K562 (cell line): Measurements from ENCODE around the gene SLC6A9. TPM values are rescaled to one million over a fixed set of nuclear protein-coding genes. Genes with fewer than 3 reads are reported as not detected.

Experiments
- ATAC-seq: fragments of 200-7000 bp; cut with Tn5 transposase; 3 replicates; pipeline ENCODE4 v1.9.1; 2020; ENCODE audit warnings: moderate library complexity
- BruUV-seq: library from RNA; stranded (reverse); fragments of 400-500 nt; replicated peaks from 2 replicates; lab custom pipeline; 2021; lab: Mats Ljungman, UMichigan
- CTCF ChIA-PET: fragments of 300-600 bp; formaldehyde crosslinking; extraction: SDS; loops from one replicate; lab custom pipeline; 2021; ENCODE audit warnings: low intra/inter-chr PET ratio; lab: Yijun Ruan, JAX
- POLR2A ChIA-PET: fragments of 300-600, 350-650 bp; sonication (Branson Sonifier 250); formaldehyde crosslinking; extraction: SDS; loops from one replicate; lab custom pipeline; 2021; ENCODE audit warnings: antibody characterized with exemption, inconsistent platforms; lab: Yijun Ruan, JAX
- DNase-seq, 4 experiments: peaks; one replicate each; pipeline versions ENCODE4 v3.0.0 to v3.0.0-alpha.2; 2011 to 2018; ENCODE audit warnings: low spot score in 3 of 4, mixed read lengths in 3 of 4; ENCODE audit errors: extremely low read depth in 1 of 4
- FAIRE-seq: peaks from 2 replicates; lab custom pipeline; 2011; peaks lifted over from hg19 to GRCh38; lab: Jason Lieb, UNC
- H2AFZ ChIP-seq: 2 replicates; pipeline ENCODE4 v1.6.0; 2011; ENCODE audit warnings: low read depth, low read length, control low read depth, inconsistent platforms
- H3K27ac ChIP-seq: fragments of 200-600 bp; 3 replicates; pipeline ENCODE4 v1.8.0; 2011; ENCODE audit warnings: low read depth, mild to moderate bottlenecking, control low read depth, inconsistent platforms, low read length, moderate library complexity, mixed read lengths; ENCODE audit errors: extremely low read depth
- H3K27me3 ChIP-seq, 2 experiments: fragments of 300-600 bp in 1 of 2; 2 replicates in 1 of 2; 3 replicates in 1 of 2; pipeline versions ENCODE4 v1.6.0 to v1.8.0; 2011; ENCODE audit warnings: inconsistent platforms in 2 of 2, low read length in 2 of 2, mild to moderate bottlenecking in 1 of 2, mixed read lengths in 1 of 2, moderate library complexity in 1 of 2; ENCODE audit not compliant: control insufficient read depth in 2 of 2, insufficient read depth in 2 of 2
- H3K36me3 ChIP-seq: fragments of 300-600 bp; 3 replicates; pipeline ENCODE4 v1.8.0; 2011; ENCODE audit warnings: mild to moderate bottlenecking, low read length, inconsistent platforms; ENCODE audit not compliant: control insufficient read depth, insufficient read depth
- H3K4me1 ChIP-seq, 2 experiments: fragments of 200-600 bp in 1 of 2; replicated peaks in 1 of 2; 2 replicates in 1 of 2; 3 replicates in 1 of 2; pipeline versions ENCODE4 v1.5.1 to v1.8.0; 2011; ENCODE audit warnings: inconsistent platforms in 2 of 2, low read length in 2 of 2, mild to moderate bottlenecking in 1 of 2, mixed read lengths in 1 of 2, moderate library complexity in 1 of 2; ENCODE audit not compliant: control insufficient read depth in 2 of 2, insufficient read depth in 2 of 2
- H3K4me2 ChIP-seq: 2 replicates; pipeline ENCODE4 v1.6.1; 2011; ENCODE audit warnings: low read length, control low read depth, inconsistent platforms, mixed read lengths; ENCODE audit not compliant: insufficient read depth
- H3K4me3 ChIP-seq: fragments of 200-600 bp; sonication (generic), shearing (Covaris generic); 2 replicates; pipeline ENCODE4 v1.5.1; 2016; ENCODE audit warnings: control low read depth, inconsistent platforms
- H3K79me2 ChIP-seq: fragments of 200-600 bp; 3 replicates; pipeline ENCODE4 v1.8.0; 2011; ENCODE audit warnings: low read length, inconsistent platforms; ENCODE audit not compliant: control insufficient read depth, insufficient read depth
- H3K9ac ChIP-seq, 2 experiments: 2 replicates each; pipeline versions ENCODE4 v1.6.0 to v1.6.1; 2011; ENCODE audit warnings: low read depth in 2 of 2, low read length in 2 of 2, control low read depth in 1 of 2, inconsistent platforms in 1 of 2, mild to moderate bottlenecking in 1 of 2, mixed read lengths in 1 of 2; ENCODE audit not compliant: insufficient read depth in 1 of 2
- H3K9me1 ChIP-seq: one replicate; pipeline ENCODE4 v1.6.0; 2011; ENCODE audit warnings: inconsistent platforms, mild to moderate bottlenecking, low read length, moderate library complexity; ENCODE audit not compliant: control insufficient read depth, insufficient read depth
- H3K9me3 ChIP-seq: replicated peaks from 2 replicates; pipeline ENCODE4 v1.5.1; 2011; ENCODE audit warnings: low read depth, low read length, inconsistent platforms; ENCODE audit not compliant: control insufficient read depth, insufficient read depth
- H4K20me1 ChIP-seq: replicated peaks from 2 replicates; pipeline ENCODE4 v1.6.1; 2011; ENCODE audit warnings: low read length, inconsistent platforms, mixed read lengths; ENCODE audit not compliant: control insufficient read depth, insufficient read depth
- BDP1 ChIP-seq: IDR thresholded peaks from 3 replicates; pipeline ENCODE4 v1.6.1; 2011; ENCODE audit not compliant: insufficient read length, insufficient read depth
- FOXJ2 ChIP-seq: fragments of 200-800 bp; sonication (Bioruptor generic); IDR thresholded peaks from 2 replicates; pipeline ENCODE4 v1.6.1; 2016; ENCODE audit warnings: missing genetic modification characterization, missing compliant biosample characterization
- GTF3C2 ChIP-seq: IDR thresholded peaks from 3 replicates; pipeline ENCODE4 v1.6.1; 2011; ENCODE audit warnings: borderline replicate concordance, mild to moderate bottlenecking, moderate library complexity; ENCODE audit not compliant: insufficient read length; ENCODE audit errors: extremely low read depth
- MAFK ChIP-seq: IDR thresholded peaks from 2 replicates; pipeline ENCODE4 v1.6.1; 2011; ENCODE audit warnings: low read length, improper control_type of control experiment
- NCOA2 ChIP-seq, 2 experiments: fragments of 450-650 bp; IDR thresholded peaks; 2 replicates each; pipeline ENCODE4 v1.6.1; 2018; ENCODE audit warnings: mild to moderate bottlenecking in 2 of 2, moderate library complexity in 1 of 2; ENCODE audit not compliant: partially characterized antibody in 2 of 2
- NR3C1 ChIP-seq: sonication (generic); formaldehyde crosslinking; IDR thresholded peaks from 2 replicates; pipeline ENCODE4 v1.8.1; 2022; ENCODE audit warnings: missing genetic modification reagents
- POU5F1 ChIP-seq: fragments of 150-350 bp; IDR thresholded peaks from 2 replicates; pipeline ENCODE4 v1.6.1; 2014; ENCODE audit warnings: borderline replicate concordance, low read length, low read depth, mild to moderate bottlenecking; ENCODE audit not compliant: partially characterized antibody
- RBM22 ChIP-seq: fragments of 200-400 bp; formaldehyde crosslinking; IDR thresholded peaks from 2 replicates; pipeline ENCODE4 v1.6.1; 2018; ENCODE audit warnings: low read length, low read depth; ENCODE audit not compliant: poor library complexity, severe bottlenecking
- SMAD3 ChIP-seq: fragments of 450-650 bp; formaldehyde crosslinking; conservative IDR thresholded peaks from 2 replicates; pipeline ENCODE4 v1.4.0; 2020; ENCODE audit warnings: mild to moderate bottlenecking
- TEAD2 ChIP-seq: fragments of 450-650 bp; IDR thresholded peaks from 2 replicates; pipeline ENCODE4 v1.6.1; 2016; ENCODE audit warnings: missing genetic modification characterization, control low read depth, missing compliant biosample characterization
- THRB ChIP-seq: fragments of 450-650 bp; formaldehyde crosslinking; conservative IDR thresholded peaks from 2 replicates; pipeline ENCODE4 v1.4.0; 2022; ENCODE audit warnings: mild to moderate bottlenecking, missing genetic modification characterization
- ZNF445 ChIP-seq: fragments of 250-450 bp; sonication (Bioruptor Pico); IDR thresholded peaks from 2 replicates; pipeline ENCODE4 v1.4.0; 2020; ENCODE audit warnings: low read depth, mild to moderate bottlenecking, moderate library complexity
- ZNF57 ChIP-seq: fragments of 450-650 bp; formaldehyde crosslinking; IDR thresholded peaks from 2 replicates; pipeline ENCODE4 v1.4.0; 2020; ENCODE audit warnings: mild to moderate bottlenecking, moderate library complexity
- ZNF695 ChIP-seq: fragments of 450-650 bp; formaldehyde crosslinking; IDR thresholded peaks from 2 replicates; pipeline ENCODE4 v1.4.0; 2020; ENCODE audit warnings: mild to moderate bottlenecking, moderate library complexity
- ZNF79 ChIP-seq: fragments of 250-450 bp; sonication (Bioruptor Pico); IDR thresholded peaks from 2 replicates; pipeline ENCODE4 v1.4.0; 2020; ENCODE audit warnings: low read depth, mild to moderate bottlenecking, moderate library complexity
- WGBS: fragments of 100-300 bp; shearing (Covaris generic); methylation state at CpG from one replicate; pipeline ENCODE4 v1.1.6; 2016; ENCODE audit warnings: low coverage, mixed read lengths; ENCODE audit not compliant: insufficient coverage; ENCODE audit errors: missing lambda C conversion rate; 5-methylcytosine and 5-hydroxymethylcytosine counted together
- in situ Hi-C: fragments of 300-500 bp; cut with MboI; formaldehyde crosslinking; loops from 4 replicates; pipeline ENCODE4 v1.15.0; 2018; ENCODE audit warnings: inconsistent platforms, mixed read lengths
- intact Hi-C: fragments of 100-400 bp; cut with micrococcal nuclease; formaldehyde crosslinking; loops from 2 replicates; pipeline ENCODE4 v1.14.2; 2022
- polyA plus RNA-seq, 8 experiments: library from polyadenylated mRNA; depleted of rRNA in 4 of 8; stranded (reverse) in 5 of 8; unstranded in 3 of 8; fragments of >200 nt; fragmentation: Nextera tagmentation in 2 of 8; fragmentation: Illumina TruSeq in 1 of 8; extraction: Ambion mirVana in 2 of 8; extraction: Trizol in 1 of 8; gene quantifications; 2 replicates each; pipeline versions ENCODE4 v1.2.1 to v1.2.3, GENCODE V29; 2011 to 2014; ENCODE audit warnings: inconsistent platforms in 1 of 8, missing spikeins in 1 of 8
- total RNA-seq, 7 experiments: library from RNA; depleted of rRNA in 6 of 7; stranded (reverse); fragments of >200 nt in 6 of 7; fragmentation: Illumina TruSeq in 2 of 7; extraction: Trizol in 2 of 7; gene quantifications; 2 replicates each; pipeline versions ENCODE4 v1.2.1 to v1.2.3, GENCODE V29; 2011 to 2021; ENCODE audit warnings: low replicate concordance in 1 of 7
- TF ChIP-seq, protein P1 (sequence below): fragments of 450-650 bp; IDR thresholded peaks from 2 replicates; pipeline ENCODE4 v1.6.1; 2016; ENCODE audit warnings: antibody characterized with exemption
- TF ChIP-seq, protein P2 (sequence below): fragments of 450-650 bp; formaldehyde crosslinking; IDR thresholded peaks from 2 replicates; pipeline ENCODE4 v1.4.0; 2020; ENCODE audit warnings: mild to moderate bottlenecking

SLC6A9 gene
- total and polyA plus RNA-seq, 9 of the 15 experiments (the other 6 are each of a cell fraction or from before 2014, with no cell fraction given), result 0.17 to 18.7 (median 2.9) TPM

- H2AFZ ChIP-seq, result no peak overlapping the region
- WGBS, result 64% methylated on average over 7 of the region's 7 CpGs
- H3K4me1 ChIP-seq, result peaks cover 15 to 66% of the 10 kb centered on the region in 2 experiments; a peak in 4 of 5 replicates
- no TSS peak for BruUV-seq
- ChIA-PET POLR2A (interaction anchor here (0.6 to 1.8 kb wide), 4 partner anchors 11 to 786 kb away, joined by 3 to 7 read pairs (median 3); no protein-coding TSS in a partner anchor), CTCF (interaction anchor here (2.1 kb wide), 2 partner anchors 42 to 54 kb away, joined by 9 to 21 read pairs; no protein-coding TSS in a partner anchor)
- peaks cover 5% of the 10 kb centered on the region for H3K9me1 ChIP-seq
- H3K9ac ChIP-seq, result no peak overlapping the region
- in situ Hi-C loops, result no loop called here
- no peaks in the 10 kb centered on the region for H3K36me3 ChIP-seq
- DNase-seq, result no peak
- FAIRE-seq, result no peak
- H3K4me3 ChIP-seq, result no peak overlapping the region
- no peaks in the 10 kb centered on the region for H3K27me3 ChIP-seq
- intact Hi-C loops, result loop anchor here (1.0 to 10.0 kb wide), 4 partner anchors 42 to 301 kb away; no protein-coding TSS in a partner anchor
- no peak overlapping the region for H3K4me2 ChIP-seq
- no peak overlapping the region for H3K27ac ChIP-seq
- H3K9me3 ChIP-seq, result no peaks in the 10 kb centered on the region
- H4K20me1 ChIP-seq, result no peaks in the 10 kb centered on the region
- ATAC-seq, result no peak
- H3K79me2 ChIP-seq, result no peaks in the 10 kb centered on the region
- TF ChIP-seq NCOA2 (IDR thresholded peaks at IDR 0.05; ENCODE audit: partially characterized antibody in 2 of 2) (no peak), ZNF79 (no peak), NR3C1 (CRISPR knock-in tag) (no peak), MAFK (no peak), ZNF695 (CRISPR knock-in tag) (no peak), TEAD2 (tag) (no peak), THRB (CRISPR knock-in tag) (no peak), ZNF57 (CRISPR knock-in tag) (no peak), RBM22 (no peak), SMAD3 (CRISPR knock-in tag) (no peak), POU5F1 (no peak), BDP1 (no peak), GTF3C2 (no peak), FOXJ2 (tag) (no peak), ZNF445 (CRISPR knock-in tag) (no peak)
- TF ChIP-seq, protein P1, sequence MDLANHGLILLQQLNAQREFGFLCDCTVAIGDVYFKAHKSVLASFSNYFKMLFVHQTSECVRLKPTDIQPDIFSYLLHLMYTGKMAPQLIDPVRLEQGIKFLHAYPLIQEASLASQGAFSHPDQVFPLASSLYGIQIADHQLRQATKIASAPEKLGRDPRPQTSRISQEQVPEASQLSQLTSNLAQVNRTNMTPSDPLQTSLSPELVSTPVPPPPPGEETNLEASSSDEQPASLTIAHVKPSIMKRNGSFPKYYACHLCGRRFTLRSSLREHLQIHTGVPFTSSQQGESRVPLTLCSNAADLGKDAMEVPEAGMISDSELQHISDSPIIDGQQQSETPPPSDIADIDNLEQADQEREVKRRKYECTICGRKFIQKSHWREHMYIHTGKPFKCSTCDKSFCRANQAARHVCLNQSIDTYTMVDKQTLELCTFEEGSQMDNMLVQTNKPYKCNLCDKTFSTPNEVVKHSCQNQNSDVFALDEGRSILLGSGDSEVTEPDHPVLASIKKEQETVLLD, result no peak
- TF ChIP-seq, protein P2, sequence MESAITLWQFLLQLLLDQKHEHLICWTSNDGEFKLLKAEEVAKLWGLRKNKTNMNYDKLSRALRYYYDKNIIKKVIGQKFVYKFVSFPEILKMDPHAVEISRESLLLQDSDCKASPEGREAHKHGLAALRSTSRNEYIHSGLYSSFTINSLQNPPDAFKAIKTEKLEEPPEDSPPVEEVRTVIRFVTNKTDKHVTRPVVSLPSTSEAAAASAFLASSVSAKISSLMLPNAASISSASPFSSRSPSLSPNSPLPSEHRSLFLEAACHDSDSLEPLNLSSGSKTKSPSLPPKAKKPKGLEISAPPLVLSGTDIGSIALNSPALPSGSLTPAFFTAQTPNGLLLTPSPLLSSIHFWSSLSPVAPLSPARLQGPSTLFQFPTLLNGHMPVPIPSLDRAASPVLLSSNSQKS (CRISPR knock-in tag), result no peak
Measured at GRCh38 chr1:43994071-43994470, 37.2 kb downstream of the SLC6A9 start.
